HepG2 (cell line): Measurements from ENCODE around the gene NECAB2.

ENCODE experiments used
- BRCA1 ChIP-seq: sonication (generic); formaldehyde crosslinking; IDR thresholded peaks from 2 replicates; pipeline ENCODE4 v1.4.0; 2020; ENCODE audit warnings: missing genetic modification reagents
- ETV6 ChIP-seq: sonication (generic); formaldehyde crosslinking; conservative IDR thresholded peaks from 2 replicates; pipeline ENCODE4 v1.4.0; 2020; ENCODE audit warnings: missing genetic modification reagents
- MED13 ChIP-seq: sonication (generic); formaldehyde crosslinking; IDR thresholded peaks from 2 replicates; pipeline ENCODE4 v1.5.0; 2020; ENCODE audit warnings: missing genetic modification reagents
- NONO ChIP-seq, 2 experiments: fragments of 450-650 bp in 1 of 2; sonication (generic) in 1 of 2; formaldehyde crosslinking in 1 of 2; IDR thresholded peaks in 1 of 2; conservative IDR thresholded peaks in 1 of 2; 2 replicates each; pipeline versions ENCODE4 v1.6.1 to v1.8.0; 2017 to 2022; ENCODE audit warnings: mild to moderate bottlenecking in 1 of 2, missing genetic modification reagents in 1 of 2, moderate library complexity in 1 of 2
- RAD21 ChIP-seq: fragments of 450-650 bp; formaldehyde crosslinking; IDR thresholded peaks from 2 replicates; pipeline ENCODE4 v1.5.0; 2020; ENCODE audit warnings: mild to moderate bottlenecking
- SALL2 ChIP-seq: sonication (generic); formaldehyde crosslinking; IDR thresholded peaks from 2 replicates; pipeline ENCODE4 v1.8.1; 2023; ENCODE audit warnings: mild to moderate bottlenecking, missing genetic modification reagents, inconsistent platforms
- ZNF781 ChIP-seq: sonication (generic); formaldehyde crosslinking; IDR thresholded peaks from 2 replicates; pipeline ENCODE4 v1.5.1; 2020; ENCODE audit warnings: borderline replicate concordance, mild to moderate bottlenecking, missing genetic modification reagents; ENCODE audit errors: not compliant biosample characterization
- TF ChIP-seq, protein P1 (sequence below): sonication (generic); formaldehyde crosslinking; IDR thresholded peaks from 2 replicates; pipeline ENCODE4 v1.5.0; 2020; ENCODE audit warnings: mild to moderate bottlenecking, missing genetic modification reagents, moderate library complexity
- TF ChIP-seq, protein P2 (sequence below): sonication (generic); formaldehyde crosslinking; IDR thresholded peaks from 2 replicates; pipeline ENCODE4 v1.4.0; 2020; ENCODE audit warnings: missing genetic modification reagents

GRCh38 chr16:83956336-83957289 is 11.4 kb upstream of the NECAB2 start:
- TF ChIP-seq MED13 (no peak), ZNF781 (CRISPR knock-in tag) (peak; percentile 33), RAD21 (CRISPR knock-in tag) (peak; percentile 98), BRCA1 (CRISPR knock-in tag) (no peak), ETV6 (CRISPR knock-in tag) (no peak), SALL2 (CRISPR knock-in tag) (no peak), NONO (IDR thresholded peaks at IDR 0.05) (no peak), NONO (CRISPR knock-in tag; conservative IDR thresholded peaks at IDR 0.05) (no peak)
- TF ChIP-seq, protein P1, sequence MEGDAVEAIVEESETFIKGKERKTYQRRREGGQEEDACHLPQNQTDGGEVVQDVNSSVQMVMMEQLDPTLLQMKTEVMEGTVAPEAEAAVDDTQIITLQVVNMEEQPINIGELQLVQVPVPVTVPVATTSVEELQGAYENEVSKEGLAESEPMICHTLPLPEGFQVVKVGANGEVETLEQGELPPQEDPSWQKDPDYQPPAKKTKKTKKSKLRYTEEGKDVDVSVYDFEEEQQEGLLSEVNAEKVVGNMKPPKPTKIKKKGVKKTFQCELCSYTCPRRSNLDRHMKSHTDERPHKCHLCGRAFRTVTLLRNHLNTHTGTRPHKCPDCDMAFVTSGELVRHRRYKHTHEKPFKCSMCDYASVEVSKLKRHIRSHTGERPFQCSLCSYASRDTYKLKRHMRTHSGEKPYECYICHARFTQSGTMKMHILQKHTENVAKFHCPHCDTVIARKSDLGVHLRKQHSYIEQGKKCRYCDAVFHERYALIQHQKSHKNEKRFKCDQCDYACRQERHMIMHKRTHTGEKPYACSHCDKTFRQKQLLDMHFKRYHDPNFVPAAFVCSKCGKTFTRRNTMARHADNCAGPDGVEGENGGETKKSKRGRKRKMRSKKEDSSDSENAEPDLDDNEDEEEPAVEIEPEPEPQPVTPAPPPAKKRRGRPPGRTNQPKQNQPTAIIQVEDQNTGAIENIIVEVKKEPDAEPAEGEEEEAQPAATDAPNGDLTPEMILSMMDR (CRISPR knock-in tag) = peak; percentile 98
- TF ChIP-seq, protein P2, sequence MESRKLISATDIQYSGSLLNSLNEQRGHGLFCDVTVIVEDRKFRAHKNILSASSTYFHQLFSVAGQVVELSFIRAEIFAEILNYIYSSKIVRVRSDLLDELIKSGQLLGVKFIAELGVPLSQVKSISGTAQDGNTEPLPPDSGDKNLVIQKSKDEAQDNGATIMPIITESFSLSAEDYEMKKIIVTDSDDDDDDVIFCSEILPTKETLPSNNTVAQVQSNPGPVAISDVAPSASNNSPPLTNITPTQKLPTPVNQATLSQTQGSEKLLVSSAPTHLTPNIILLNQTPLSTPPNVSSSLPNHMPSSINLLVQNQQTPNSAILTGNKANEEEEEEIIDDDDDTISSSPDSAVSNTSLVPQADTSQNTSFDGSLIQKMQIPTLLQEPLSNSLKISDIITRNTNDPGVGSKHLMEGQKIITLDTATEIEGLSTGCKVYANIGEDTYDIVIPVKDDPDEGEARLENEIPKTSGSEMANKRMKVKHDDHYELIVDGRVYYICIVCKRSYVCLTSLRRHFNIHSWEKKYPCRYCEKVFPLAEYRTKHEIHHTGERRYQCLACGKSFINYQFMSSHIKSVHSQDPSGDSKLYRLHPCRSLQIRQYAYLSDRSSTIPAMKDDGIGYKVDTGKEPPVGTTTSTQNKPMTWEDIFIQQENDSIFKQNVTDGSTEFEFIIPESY = no peak; the same call in 1 of the 2 replicates
